Ovary (tissue), 3 donors: Measurements from ENCODE around the gene SERPINA9.

Source experiments
- EP300 ChIP-seq: sonication (generic); formaldehyde crosslinking; IDR thresholded peaks from one replicate; pipeline ENCODE4 v1.6.1; 2017; ENCODE audit warnings: antibody characterized with exemption
- TF ChIP-seq, protein P1 (sequence below), 3 donors: fragments of 450-650 bp in 2 of 3; fragments of 200-600 bp in 1 of 3; IDR thresholded peaks; one replicate each; pipeline versions ENCODE4 v1.5.1 to v1.8.0; 2016 to 2022; ENCODE audit warnings: antibody characterized with exemption in 3 of 3, mild to moderate bottlenecking in 1 of 3
- donor health status: DM: no; HTN: no; CAD: no.

DNA sequence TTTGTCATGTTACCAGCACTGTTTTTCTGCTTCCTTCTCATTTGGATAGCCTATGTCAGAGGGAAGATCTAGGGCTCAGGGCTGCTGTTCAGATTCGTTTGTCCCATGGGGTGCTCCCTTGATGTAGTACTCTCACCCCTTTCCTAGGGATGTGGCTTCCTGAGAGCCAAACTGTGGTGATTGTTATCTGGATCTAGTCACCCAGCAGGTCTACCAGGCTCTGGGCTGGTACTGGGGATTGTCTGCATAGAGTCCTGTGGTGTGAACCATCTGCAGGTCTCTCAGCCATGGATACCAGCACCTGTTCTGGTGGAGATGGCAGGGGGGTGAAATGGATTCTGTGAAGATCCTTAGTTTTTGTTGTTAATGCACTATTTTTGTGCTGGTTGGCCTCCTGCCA is 17.9 kb downstream of the SERPINA9 start:
- TF ChIP-seq EP300, result no peak
- TF ChIP-seq, protein P1, sequence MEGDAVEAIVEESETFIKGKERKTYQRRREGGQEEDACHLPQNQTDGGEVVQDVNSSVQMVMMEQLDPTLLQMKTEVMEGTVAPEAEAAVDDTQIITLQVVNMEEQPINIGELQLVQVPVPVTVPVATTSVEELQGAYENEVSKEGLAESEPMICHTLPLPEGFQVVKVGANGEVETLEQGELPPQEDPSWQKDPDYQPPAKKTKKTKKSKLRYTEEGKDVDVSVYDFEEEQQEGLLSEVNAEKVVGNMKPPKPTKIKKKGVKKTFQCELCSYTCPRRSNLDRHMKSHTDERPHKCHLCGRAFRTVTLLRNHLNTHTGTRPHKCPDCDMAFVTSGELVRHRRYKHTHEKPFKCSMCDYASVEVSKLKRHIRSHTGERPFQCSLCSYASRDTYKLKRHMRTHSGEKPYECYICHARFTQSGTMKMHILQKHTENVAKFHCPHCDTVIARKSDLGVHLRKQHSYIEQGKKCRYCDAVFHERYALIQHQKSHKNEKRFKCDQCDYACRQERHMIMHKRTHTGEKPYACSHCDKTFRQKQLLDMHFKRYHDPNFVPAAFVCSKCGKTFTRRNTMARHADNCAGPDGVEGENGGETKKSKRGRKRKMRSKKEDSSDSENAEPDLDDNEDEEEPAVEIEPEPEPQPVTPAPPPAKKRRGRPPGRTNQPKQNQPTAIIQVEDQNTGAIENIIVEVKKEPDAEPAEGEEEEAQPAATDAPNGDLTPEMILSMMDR (IDR thresholded peaks at IDR 0.05), result no peak
